HEK293T (cell line): ENCODE data around the gene PPP2R5A.

Experiments used
- CTCF ChIA-PET: fragments of 350-600 bp; formaldehyde crosslinking; extraction: SDS; loops from one replicate; lab custom pipeline; 2021; ENCODE audit warnings: antibody characterized with exemption, inconsistent platforms; lab: Yijun Ruan, JAX
- POLR2A ChIA-PET: fragments of 350-600 bp; formaldehyde crosslinking; extraction: SDS; loops from one replicate; lab custom pipeline; 2020; ENCODE audit warnings: antibody characterized with exemption, inconsistent platforms; lab: Yijun Ruan, JAX
- DNase-seq: peaks from one replicate; pipeline ENCODE4 v3.0.0; 2012; ENCODE audit warnings: mixed read lengths; ENCODE audit errors: extremely low spot score
- ARNT ChIP-seq: fragments of 450-650 bp; IDR thresholded peaks from 2 replicates; pipeline ENCODE4 v1.6.1; 2017; ENCODE audit warnings: mild to moderate bottlenecking
- BHLHE40 ChIP-seq: fragments of 450-650 bp; IDR thresholded peaks from 2 replicates; pipeline ENCODE4 v1.6.1; 2016; ENCODE audit warnings: mild to moderate bottlenecking, moderate library complexity, borderline replicate concordance
- CTBP1 ChIP-seq: fragments of 450-650 bp; IDR thresholded peaks from 2 replicates; pipeline ENCODE4 v1.6.1; 2016; ENCODE audit warnings: borderline replicate concordance
- ELF4 ChIP-seq: fragments of 450-650 bp; IDR thresholded peaks from 2 replicates; pipeline ENCODE4 v1.6.1; 2017; ENCODE audit warnings: antibody characterized with exemption
- FOXA1 ChIP-seq: fragments of 450-650 bp; IDR thresholded peaks from 2 replicates; pipeline ENCODE4 v1.6.1; 2016; ENCODE audit warnings: mild to moderate bottlenecking
- FOXK2 ChIP-seq: fragments of 450-650 bp; IDR thresholded peaks from 2 replicates; pipeline ENCODE4 v1.6.1; 2016; ENCODE audit warnings: mild to moderate bottlenecking
- FOXM1 ChIP-seq: fragments of 450-650 bp; IDR thresholded peaks from 2 replicates; pipeline ENCODE4 v1.6.1; 2017; ENCODE audit warnings: mild to moderate bottlenecking, borderline replicate concordance
- HDGF ChIP-seq: fragments of 450-650 bp; IDR thresholded peaks from 2 replicates; pipeline ENCODE4 v1.6.1; 2017; ENCODE audit warnings: antibody characterized with exemption, borderline replicate concordance
- L3MBTL2 ChIP-seq: fragments of 450-650 bp; conservative IDR thresholded peaks from 2 replicates; pipeline ENCODE4 v1.6.1; 2016; ENCODE audit warnings: mild to moderate bottlenecking
- LEF1 ChIP-seq: fragments of 450-650 bp; IDR thresholded peaks from 2 replicates; pipeline ENCODE4 v1.6.1; 2017; ENCODE audit warnings: mild to moderate bottlenecking, borderline replicate concordance
- NFRKB ChIP-seq: fragments of 450-650 bp; IDR thresholded peaks from 2 replicates; pipeline ENCODE4 v1.6.1; 2016; ENCODE audit warnings: mild to moderate bottlenecking, moderate library complexity
- SP1 ChIP-seq: fragments of 450-650 bp; IDR thresholded peaks from 2 replicates; pipeline ENCODE4 v1.6.1; 2017
- SUZ12 ChIP-seq: fragments of 450-650 bp; IDR thresholded peaks from 2 replicates; pipeline ENCODE4 v1.6.1; 2016; ENCODE audit warnings: mild to moderate bottlenecking
- TARDBP ChIP-seq: fragments of 450-650 bp; IDR thresholded peaks from 2 replicates; pipeline ENCODE4 v1.6.1; 2016
- ZNF384 ChIP-seq: fragments of 450-650 bp; IDR thresholded peaks from 2 replicates; pipeline ENCODE4 v1.6.1; 2016
- TF ChIP-seq, protein P1 (sequence below): fragments of 450-650 bp; IDR thresholded peaks from 2 replicates; pipeline ENCODE4 v1.6.1; 2016

Gene PPP2R5A

DNA sequence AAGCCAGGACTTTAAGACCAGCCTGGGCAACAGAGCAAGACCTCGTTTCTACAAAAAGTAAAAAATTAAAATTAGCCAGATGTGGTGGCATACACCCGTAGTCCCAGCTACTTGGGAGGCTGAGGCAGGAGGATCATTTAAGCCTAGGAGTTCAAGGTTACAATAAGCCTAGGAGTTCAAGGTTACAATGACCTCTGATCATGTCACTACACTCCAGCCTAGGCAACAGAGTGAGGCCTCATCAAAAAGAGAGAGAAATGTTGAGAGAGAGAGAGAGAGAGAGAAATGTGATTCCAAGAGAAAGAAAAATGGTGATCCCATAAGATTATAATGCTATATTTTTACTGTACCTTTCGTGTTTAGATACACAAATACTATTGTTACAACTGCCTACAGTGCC lies 69.3 kb downstream of the PPP2R5A start:
- CTCF ChIA-PET: no interaction called here
- TF ChIP-seq L3MBTL2 (no peak), NFRKB (no peak), FOXM1 (no peak), FOXK2 (no peak), LEF1 (no peak)
- TF ChIP-seq, protein P1, sequence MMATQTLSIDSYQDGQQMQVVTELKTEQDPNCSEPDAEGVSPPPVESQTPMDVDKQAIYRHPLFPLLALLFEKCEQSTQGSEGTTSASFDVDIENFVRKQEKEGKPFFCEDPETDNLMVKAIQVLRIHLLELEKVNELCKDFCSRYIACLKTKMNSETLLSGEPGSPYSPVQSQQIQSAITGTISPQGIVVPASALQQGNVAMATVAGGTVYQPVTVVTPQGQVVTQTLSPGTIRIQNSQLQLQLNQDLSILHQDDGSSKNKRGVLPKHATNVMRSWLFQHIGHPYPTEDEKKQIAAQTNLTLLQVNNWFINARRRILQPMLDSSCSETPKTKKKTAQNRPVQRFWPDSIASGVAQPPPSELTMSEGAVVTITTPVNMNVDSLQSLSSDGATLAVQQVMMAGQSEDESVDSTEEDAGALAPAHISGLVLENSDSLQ: no peak

DNA sequence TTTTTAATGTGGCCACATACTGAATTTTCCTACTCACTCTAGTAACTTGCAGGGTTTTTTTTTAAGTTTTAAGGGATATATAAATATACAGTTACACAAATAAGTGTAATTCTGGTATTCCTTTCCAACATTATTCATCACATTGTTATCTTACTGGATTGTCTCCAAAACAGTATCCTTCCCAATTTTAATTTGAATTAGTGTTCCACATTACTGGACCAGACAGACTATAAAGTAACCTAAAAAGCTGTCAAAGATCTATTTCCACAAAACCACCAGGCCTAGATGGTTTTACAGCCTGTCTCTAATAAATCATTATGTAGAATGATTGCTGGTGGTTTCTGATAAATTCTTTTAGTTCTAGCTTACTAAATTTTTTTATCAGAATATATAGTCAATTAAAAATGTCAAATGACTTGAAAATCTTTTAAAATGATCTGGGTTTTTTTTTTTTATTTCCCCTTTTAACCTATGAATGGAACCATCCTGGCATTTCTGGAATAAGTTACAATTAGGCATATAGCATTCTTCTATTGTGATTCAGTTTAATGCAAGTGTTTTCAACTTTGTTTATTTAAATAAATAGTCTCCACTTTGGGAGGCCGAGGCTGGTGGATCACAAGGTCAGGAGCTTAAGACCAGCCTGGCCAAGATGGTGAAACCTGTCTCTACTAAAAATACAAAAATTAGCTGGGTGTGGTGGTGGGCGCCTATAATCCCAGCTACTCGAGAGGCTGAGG lies 70.2 kb downstream of the PPP2R5A start:
- TF ChIP-seq, protein P1: peak; percentile 56
- TF ChIP-seq ZNF384 (no peak), SP1 (no peak), ARNT (no peak)
- ChIA-PET CTCF (interaction anchor here (1.0 to 1.4 kb wide), 2 partner anchors 100 to 657 kb away, joined by 3 read pairs; no protein-coding TSS in a partner anchor), POLR2A (no interaction called here)
- DNase-seq: no peak

More for the DNA sequence above, 69.3 kb downstream of the PPP2R5A start:
- DNase-seq: no peak
- POLR2A ChIA-PET: no interaction called here

DNA sequence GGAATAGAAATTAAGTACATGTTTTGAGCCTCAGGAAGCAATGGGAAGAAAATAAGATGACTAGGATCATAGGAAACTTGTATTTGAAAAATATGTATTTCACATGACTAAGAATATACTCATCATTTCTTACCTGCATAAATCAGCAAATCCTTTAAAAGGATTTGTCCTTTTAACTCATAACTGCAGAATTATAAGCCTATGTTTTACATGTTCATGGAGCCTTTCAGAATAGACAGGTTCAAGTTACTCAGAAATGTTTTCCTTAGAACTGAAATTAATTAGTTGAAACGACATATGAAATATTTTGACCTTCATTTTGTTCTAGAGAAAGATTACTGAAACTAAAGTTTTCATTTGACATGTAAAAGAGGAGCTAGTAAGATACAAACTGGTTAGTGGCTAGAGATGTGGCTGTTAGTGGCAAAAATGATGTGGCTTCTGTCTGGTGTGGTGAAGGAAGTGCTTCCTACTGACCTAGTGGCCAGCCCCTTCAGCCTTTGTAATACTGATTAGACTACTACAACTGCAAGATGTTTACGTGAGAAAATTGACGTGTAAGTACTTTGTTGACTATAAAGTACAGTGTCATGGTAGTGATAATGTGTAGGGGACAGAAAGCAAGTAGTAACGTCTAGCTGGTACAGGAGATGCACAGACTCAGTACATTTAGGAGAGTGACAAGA lies 74.7 kb downstream of the PPP2R5A start:
- POLR2A ChIA-PET: no interaction called here
- TF ChIP-seq FOXA1 (no peak), CTBP1 (no peak), ARNT (no peak), ZNF384 (no peak), SUZ12 (no peak), TARDBP (no peak), SP1 (no peak), ELF4 (no peak), HDGF (no peak)
- TF ChIP-seq, protein P1: no peak
- DNase-seq: no peak
- CTCF ChIA-PET: interaction anchor here (1.1 kb wide), 1 partner anchor 8 kb away, joined by 4 read pairs; no protein-coding TSS in a partner anchor

DNA sequence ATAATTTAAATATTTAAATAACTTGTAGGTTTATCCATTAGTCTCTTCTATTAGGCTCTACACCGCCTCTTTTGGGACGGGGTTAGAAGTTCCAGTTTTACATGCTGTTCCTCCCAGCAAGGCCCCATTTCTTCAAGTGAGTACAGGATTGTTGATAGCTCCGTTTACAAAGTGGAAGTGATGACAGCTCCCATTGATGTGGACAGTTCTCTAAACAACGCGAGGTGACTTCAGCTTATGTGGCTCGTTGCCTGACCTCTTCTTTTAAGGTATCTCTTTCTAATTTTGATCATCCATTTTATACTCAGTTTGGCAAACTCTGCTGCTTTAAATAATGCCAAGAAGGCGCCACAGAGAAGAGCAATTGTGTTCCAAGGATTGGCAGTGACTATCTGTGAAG lies 79.8 kb downstream of the PPP2R5A start:
- no peak for DNase-seq
- ChIA-PET POLR2A (no interaction called here), CTCF (interaction anchor here (0.6 to 1.1 kb wide), 2 partner anchors 91 to 293 kb away, joined by 3 to 8 read pairs; no protein-coding TSS in a partner anchor)
- TF ChIP-seq BHLHE40 (no peak), FOXM1 (no peak), FOXK2 (no peak), ZNF384 (no peak), CTBP1 (no peak), TARDBP (no peak), NFRKB (no peak)
- TF ChIP-seq, protein P1: no peak

DNA sequence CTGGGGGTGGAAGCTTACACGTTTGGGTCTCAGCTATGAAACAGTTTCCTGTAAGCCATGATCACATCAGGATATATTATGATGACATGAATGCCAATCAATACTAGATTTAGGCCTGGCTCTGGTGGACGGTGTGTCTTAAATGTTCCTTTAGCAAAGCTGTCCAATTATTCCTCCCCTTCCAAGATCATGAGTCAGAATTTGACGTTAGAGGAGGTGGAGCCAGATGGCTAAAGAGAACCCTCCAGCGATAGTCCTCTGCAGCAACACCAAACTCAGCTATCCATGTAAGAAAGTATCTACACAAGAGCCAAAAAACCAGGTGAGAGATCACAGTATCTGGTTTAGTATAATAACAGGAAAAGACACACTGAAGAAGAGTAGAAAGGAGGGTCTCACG lies 81.7 kb downstream of the PPP2R5A start:
- CTCF ChIA-PET: interaction anchor here (1.2 to 3.0 kb wide), 2 partner anchors 88 to 331 kb away, joined by 3 to 10 read pairs; partner anchors contain the start of genes DTL and INTS7
- POLR2A ChIA-PET: no interaction called here
- TF ChIP-seq FOXK2 (no peak), ZNF384 (no peak), L3MBTL2 (no peak), BHLHE40 (no peak), CTBP1 (no peak), SUZ12 (no peak), HDGF (no peak), NFRKB (no peak), FOXA1 (no peak), TARDBP (no peak), ELF4 (no peak), ARNT (no peak)
- TF ChIP-seq, protein P1: no peak
- no peak for DNase-seq
